Measurements from ENCODE around the gene CDH26.

- TF ChIP-seq CTCF (IDR thresholded peaks at IDR 0.05; ENCODE audit: borderline replicate concordance, extremely low read depth, low read length, poor library complexity, severe bottlenecking) (no peak), EZH2 (IDR thresholded peaks at IDR 0.05; ENCODE audit: borderline replicate concordance, low read depth, low read length, severe bottlenecking) (no peak)
These were observed 45.6 kb downstream of the CDH26 start for GRCh38 chr20:60003776-60004175.

Data from DND-41 (cell line).